ENCODE results near the gene PPDPF. TPM values are rescaled to one million over a fixed set of nuclear protein-coding genes. Genes with fewer than 3 reads are reported as not detected.

Gene PPDPF
- total RNA-seq, 1 donor, result 85.4 TPM

- no peaks in the 10 kb centered on the region for H3K9me3 ChIP-seq (ENCODE audit: low read depth, low read length)
- H4K20me1 ChIP-seq (ENCODE audit: insufficient read depth, low read length), result no peaks in the 10 kb centered on the region
- no peak for TF ChIP-seq CTCF (IDR thresholded peaks at IDR 0.05; ENCODE audit: extremely low read depth, low read depth, low read length)
- no peak overlapping the region for H2AFZ ChIP-seq (ENCODE audit: low read length)
- H3K4me2 ChIP-seq (ENCODE audit: insufficient read depth, low read length), result no peak overlapping the region
- H3K27me3 ChIP-seq (ENCODE audit: insufficient read depth, low read length), result peaks cover 22% of the 10 kb centered on the region
- no peak overlapping the region for H3K27ac ChIP-seq (ENCODE audit: low read depth, low read length)
- no peak for DNase-seq (ENCODE audit: insufficient read length, low spot score, missing footprints)
- H3K36me3 ChIP-seq (ENCODE audit: insufficient read depth, low read length), result no peaks in the 10 kb centered on the region
- no peaks in the 10 kb centered on the region for H3K4me1 ChIP-seq (ENCODE audit: insufficient read depth, low read length)
- no peaks in the 10 kb centered on the region for H3K79me2 ChIP-seq (ENCODE audit: insufficient read depth, low read length)
- no peak overlapping the region for H3K4me3 ChIP-seq (ENCODE audit: insufficient read depth, low read length)
These were observed 25.8 kb downstream of the PPDPF start for GRCh38 chr20:63546256-63546955.

GRCh38 chr20:63546956-63547724, 26.6 kb downstream of the PPDPF start:
- Histone ChIP-seq H2AFZ (ENCODE audit: low read length) (no peak overlapping the region), H3K79me2 (ENCODE audit: insufficient read depth, low read length) (no peaks in the 10 kb centered on the region), H3K36me3 (ENCODE audit: insufficient read depth, low read length) (no peaks in the 10 kb centered on the region), H3K4me1 (ENCODE audit: insufficient read depth, low read length) (no peaks in the 10 kb centered on the region), H3K9me3 (ENCODE audit: low read depth, low read length) (no peaks in the 10 kb centered on the region), H3K4me2 (ENCODE audit: insufficient read depth, low read length) (no peak overlapping the region), H3K27ac (ENCODE audit: low read depth, low read length) (no peak overlapping the region), H3K4me3 (ENCODE audit: insufficient read depth, low read length) (no peak overlapping the region), H4K20me1 (ENCODE audit: insufficient read depth, low read length) (no peaks in the 10 kb centered on the region), H3K27me3 (ENCODE audit: insufficient read depth, low read length) (peaks cover 22% of the 10 kb centered on the region)
- TF ChIP-seq CTCF (IDR thresholded peaks at IDR 0.05; ENCODE audit: extremely low read depth, low read depth, low read length), result no peak
- no peak for DNase-seq (ENCODE audit: insufficient read length, low spot score, missing footprints)

- Histone ChIP-seq H3K27me3 (ENCODE audit: insufficient read depth, low read length) (peaks cover 22% of the 10 kb centered on the region), H4K20me1 (ENCODE audit: insufficient read depth, low read length) (no peaks in the 10 kb centered on the region), H3K4me2 (ENCODE audit: insufficient read depth, low read length) (no peak within 1 kb of the TSS), H2AFZ (ENCODE audit: low read length) (no peak within 1 kb of the TSS), H3K9me3 (ENCODE audit: low read depth, low read length) (no peaks in the 10 kb centered on the region), H3K36me3 (ENCODE audit: insufficient read depth, low read length) (no peaks in the 10 kb centered on the region), H3K79me2 (ENCODE audit: insufficient read depth, low read length) (no peaks in the 10 kb centered on the region), H3K4me3 (ENCODE audit: insufficient read depth, low read length) (no peak within 1 kb of the TSS), H3K4me1 (ENCODE audit: insufficient read depth, low read length) (no peaks in the 10 kb centered on the region), H3K27ac (ENCODE audit: low read depth, low read length) (no peak within 1 kb of the TSS)
- no peak for DNase-seq (ENCODE audit: insufficient read length, low spot score, missing footprints)
- TF ChIP-seq CTCF (IDR thresholded peaks at IDR 0.05; ENCODE audit: extremely low read depth, low read depth, low read length), result no peak
These were observed 27.3 kb downstream of the PPDPF start, which contains the start of gene SRMS for GRCh38 chr20:63547725-63548480. Gene SRMS, minus strand, starts transcription at chr20:63547749. Its CDS starts 286 bp downstream, at chr20:63547463.

Measured in osteoblast (primary cell).